ENCODE results near the gene OPA3.

Gene OPA3

DNA sequence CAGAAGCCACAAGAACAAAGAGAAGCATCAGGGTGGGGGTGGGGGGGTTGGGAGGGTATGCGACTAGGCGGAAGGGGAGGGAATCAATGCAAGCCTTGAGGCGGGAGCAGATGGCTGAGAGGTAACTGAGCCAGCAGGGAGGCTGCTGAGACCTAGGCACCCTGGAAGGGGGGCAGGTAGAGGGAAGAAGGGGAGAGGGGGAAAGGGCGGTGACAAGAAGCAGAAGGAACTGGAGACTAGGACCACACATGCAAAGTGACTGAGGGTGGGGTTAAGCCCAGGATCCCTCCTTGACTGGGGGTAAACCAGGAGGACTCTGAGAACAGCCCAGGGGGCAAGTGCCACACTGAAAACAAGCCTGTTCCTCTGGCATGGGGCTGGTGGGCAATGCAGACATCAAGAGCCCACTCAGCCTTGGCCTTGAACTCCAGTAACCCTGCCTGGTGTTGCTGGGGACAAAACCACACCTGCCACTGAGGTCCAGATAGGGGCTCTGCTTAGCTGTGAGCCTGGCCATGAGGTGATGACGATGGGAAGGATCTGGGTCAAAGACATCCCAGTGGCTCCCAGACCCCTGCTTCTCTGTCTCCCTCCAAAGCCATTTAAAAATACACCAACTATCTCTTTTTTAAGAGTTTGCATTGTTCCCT lies 20.3 kb downstream of the OPA3 start:
- Histone ChIP-seq H3K36me3 (ENCODE audit: control insufficient read depth in 1 of 2, insufficient read depth in 2 of 2, low read depth in 1 of 2, low read length in 2 of 2) (no peaks in the 10 kb centered on the region), H3K4ac (ENCODE audit: low read depth in 1 of 2, low read length in 2 of 2) (no peak overlapping the region), H3K27me3 (ENCODE audit: control insufficient read depth in 1 of 2, insufficient read depth in 1 of 2, low read length in 2 of 2) (no peaks in the 10 kb centered on the region), H2AFZ (ENCODE audit: low read depth, low read length) (no peak overlapping the region), H3K9ac (ENCODE audit: low read length) (no peak overlapping the region), H4K91ac (ENCODE audit: low read length) (peak overlapping the region; percentile 58), H2BK5ac (ENCODE audit: low read depth, low read length, poor library complexity, severe bottlenecking) (no peak overlapping the region), H3K14ac (ENCODE audit: low read length in 2 of 2) (no peak overlapping the region), H2BK120ac (ENCODE audit: low read depth, low read length) (no peak overlapping the region), H3K79me1 (replicated peaks; ENCODE audit: low read length, poor library complexity, severe bottlenecking) (peaks cover 21% of the 10 kb centered on the region), H3K4me1 (ENCODE audit: control insufficient read depth, insufficient read depth, low read depth, low read length) (peaks cover 9% of the 10 kb centered on the region), H3K4me3 (ENCODE audit: insufficient read depth in 1 of 2, low read depth in 1 of 2, low read length in 2 of 2) (no peak overlapping the region), H3K27ac (ENCODE audit: low read length, poor library complexity, severe bottlenecking) (no peak overlapping the region), H2AK5ac (ENCODE audit: low read length, severe bottlenecking) (no peak overlapping the region), H4K8ac (ENCODE audit: low read length) (no peak overlapping the region), H2BK12ac (ENCODE audit: low read length in 2 of 2) (no peak overlapping the region), H2BK15ac (ENCODE audit: low read depth, poor library complexity, severe bottlenecking) (no peak overlapping the region), H3K9me3 (ENCODE audit: control insufficient read depth, low read length) (no peaks in the 10 kb centered on the region), H3K23ac (ENCODE audit: low read length in 2 of 2) (peak overlapping the region in 1 of 2 experiments; percentile 18), H3K4me2 (ENCODE audit: low read length, poor library complexity, severe bottlenecking) (no peak overlapping the region), H3K18ac (ENCODE audit: low read depth in 1 of 2, low read length in 2 of 2) (no peak overlapping the region)
- no peak for DNase-seq
- 75% methylated on average over 5 of the region's 5 CpGs for WGBS

DNA sequence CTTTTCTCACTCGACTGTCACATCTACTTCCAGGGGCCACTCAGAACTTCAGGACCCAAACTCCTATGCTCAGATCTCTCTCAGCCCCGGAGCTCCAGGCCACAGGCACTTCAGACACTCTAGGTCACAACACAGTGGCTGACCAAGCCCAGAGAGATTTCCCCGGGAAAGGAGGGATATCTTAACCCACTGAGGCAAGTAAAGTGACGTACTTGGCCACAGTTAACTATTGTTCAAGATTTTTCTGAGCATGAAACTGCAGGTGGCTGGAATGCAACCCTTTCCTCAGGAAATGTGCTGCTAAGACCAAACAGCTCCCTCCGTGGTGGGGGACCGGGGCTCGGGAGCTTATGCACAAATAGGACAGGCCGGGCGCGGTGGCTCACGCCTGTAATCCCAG lies 23.9 kb downstream of the OPA3 start:
- H3K4me3 ChIP-seq (ENCODE audit: insufficient read depth in 1 of 2, low read depth in 1 of 2, low read length in 2 of 2) = no peak overlapping the region
- H4K91ac ChIP-seq (ENCODE audit: low read length) = no peak overlapping the region
- peaks cover 5% of the 10 kb centered on the region for H3K4me1 ChIP-seq (ENCODE audit: control insufficient read depth, insufficient read depth, low read depth, low read length)
- H2BK120ac ChIP-seq (ENCODE audit: low read depth, low read length) = no peak overlapping the region
- H2AK5ac ChIP-seq (ENCODE audit: low read length, severe bottlenecking) = no peak overlapping the region
- H3K36me3 ChIP-seq (ENCODE audit: control insufficient read depth in 1 of 2, insufficient read depth in 2 of 2, low read depth in 1 of 2, low read length in 2 of 2) = peaks cover 3 to 11% of the 10 kb centered on the region in 2 experiments
- DNase-seq = no peak
- no peak overlapping the region for H3K4me2 ChIP-seq (ENCODE audit: low read length, poor library complexity, severe bottlenecking)
- H3K27ac ChIP-seq (ENCODE audit: low read length, poor library complexity, severe bottlenecking) = no peak overlapping the region
- no peak overlapping the region for H3K23ac ChIP-seq (ENCODE audit: low read length in 2 of 2)
- no peaks in the 10 kb centered on the region for H3K9me3 ChIP-seq (ENCODE audit: control insufficient read depth, low read length)
- H2BK15ac ChIP-seq (ENCODE audit: low read depth, poor library complexity, severe bottlenecking) = no peak overlapping the region
- H4K8ac ChIP-seq (ENCODE audit: low read length) = no peak overlapping the region
- H2BK12ac ChIP-seq (ENCODE audit: low read length in 2 of 2) = no peak overlapping the region
- no peak overlapping the region for H2BK5ac ChIP-seq (ENCODE audit: low read depth, low read length, poor library complexity, severe bottlenecking)
- no peak overlapping the region for H3K9ac ChIP-seq (ENCODE audit: low read length)
- WGBS = 93% methylated on average over 11 of the region's 11 CpGs
- no peaks in the 10 kb centered on the region for H3K27me3 ChIP-seq (ENCODE audit: control insufficient read depth in 1 of 2, insufficient read depth in 1 of 2, low read length in 2 of 2)
- H3K18ac ChIP-seq (ENCODE audit: low read depth in 1 of 2, low read length in 2 of 2) = no peak overlapping the region
- no peak overlapping the region for H3K4ac ChIP-seq (ENCODE audit: low read depth in 1 of 2, low read length in 2 of 2)
- no peak overlapping the region for H2AFZ ChIP-seq (ENCODE audit: low read depth, low read length)
- no peak overlapping the region for H3K14ac ChIP-seq (ENCODE audit: low read length in 2 of 2)
- peaks cover 21% of the 10 kb centered on the region for H3K79me1 ChIP-seq (replicated peaks; ENCODE audit: low read length, poor library complexity, severe bottlenecking)

DNA sequence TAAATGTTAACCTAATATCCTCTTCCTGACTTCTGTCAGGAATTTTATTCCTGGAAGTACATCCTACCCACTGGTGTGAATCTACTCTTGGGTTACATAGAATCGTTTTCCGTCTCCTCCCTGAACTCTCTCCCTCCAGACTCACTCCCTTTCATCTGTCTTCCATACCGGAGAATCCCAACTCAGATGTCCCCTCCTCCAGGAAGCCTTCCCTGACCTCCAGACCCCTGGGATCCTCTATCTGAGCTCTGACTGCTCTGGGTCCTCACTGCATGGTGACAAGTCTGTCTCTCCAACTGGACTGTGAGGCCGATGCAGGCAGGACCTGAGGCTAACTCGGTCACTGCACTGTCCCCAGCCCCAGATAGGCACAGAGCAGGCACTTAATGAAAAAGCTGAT lies 24.6 kb downstream of the OPA3 start:
- Histone ChIP-seq H3K9ac (ENCODE audit: low read length) (no peak overlapping the region), H3K36me3 (ENCODE audit: control insufficient read depth in 1 of 2, insufficient read depth in 2 of 2, low read depth in 1 of 2, low read length in 2 of 2) (peaks cover 3 to 11% of the 10 kb centered on the region in 2 experiments), H3K4me3 (ENCODE audit: insufficient read depth in 1 of 2, low read depth in 1 of 2, low read length in 2 of 2) (peak overlapping the region in 1 of 2 experiments; percentile 8), H2BK12ac (ENCODE audit: low read length in 2 of 2) (no peak overlapping the region), H4K8ac (ENCODE audit: low read length) (peak overlapping the region; percentile 48), H4K91ac (ENCODE audit: low read length) (peak overlapping the region; percentile 47), H3K9me3 (ENCODE audit: control insufficient read depth, low read length) (no peaks in the 10 kb centered on the region), H3K4me2 (ENCODE audit: low read length, poor library complexity, severe bottlenecking) (no peak overlapping the region), H3K18ac (ENCODE audit: low read depth in 1 of 2, low read length in 2 of 2) (no peak overlapping the region), H2AFZ (ENCODE audit: low read depth, low read length) (no peak overlapping the region), H3K27ac (ENCODE audit: low read length, poor library complexity, severe bottlenecking) (no peak overlapping the region), H3K27me3 (ENCODE audit: control insufficient read depth in 1 of 2, insufficient read depth in 1 of 2, low read length in 2 of 2) (no peaks in the 10 kb centered on the region), H2BK120ac (ENCODE audit: low read depth, low read length) (no peak overlapping the region), H2BK15ac (ENCODE audit: low read depth, poor library complexity, severe bottlenecking) (no peak overlapping the region), H3K4ac (ENCODE audit: low read depth in 1 of 2, low read length in 2 of 2) (no peak overlapping the region), H3K14ac (ENCODE audit: low read length in 2 of 2) (no peak overlapping the region), H2BK5ac (ENCODE audit: low read depth, low read length, poor library complexity, severe bottlenecking) (no peak overlapping the region), H3K79me1 (replicated peaks; ENCODE audit: low read length, poor library complexity, severe bottlenecking) (peaks cover 19% of the 10 kb centered on the region), H3K4me1 (ENCODE audit: control insufficient read depth, insufficient read depth, low read depth, low read length) (peaks cover 5% of the 10 kb centered on the region), H3K23ac (ENCODE audit: low read length in 2 of 2) (no peak overlapping the region), H2AK5ac (ENCODE audit: low read length, severe bottlenecking) (no peak overlapping the region)
- no peak for DNase-seq
- 89% methylated on average over 5 of the region's 5 CpGs for WGBS

DNA sequence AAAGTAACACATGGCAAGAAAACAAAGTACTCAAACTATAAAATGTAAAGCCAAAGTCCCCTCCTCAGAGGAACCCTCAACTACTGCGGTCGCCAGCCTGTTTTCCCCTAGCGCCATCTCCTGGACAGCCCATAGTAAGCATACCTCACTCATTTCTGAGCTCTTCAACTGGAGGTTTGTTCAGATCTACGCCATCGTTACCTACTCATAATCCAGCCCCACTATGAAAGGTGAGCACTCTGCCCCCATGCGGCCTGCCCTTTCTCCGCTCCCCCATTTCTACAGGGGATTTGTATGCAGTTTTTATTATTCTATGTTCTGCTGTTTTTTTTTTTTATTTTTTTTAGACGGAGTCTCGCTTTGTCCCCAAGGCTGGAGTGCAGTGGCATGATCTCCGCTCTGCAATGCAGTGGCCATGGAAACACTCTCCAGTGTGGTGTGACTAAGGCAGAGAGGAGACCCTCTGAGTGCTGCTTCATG lies 26.2 kb downstream of the OPA3 start:
- H3K27me3 ChIP-seq (ENCODE audit: control insufficient read depth in 1 of 2, insufficient read depth in 1 of 2, low read length in 2 of 2) = no peaks in the 10 kb centered on the region
- H3K23ac ChIP-seq (ENCODE audit: low read length in 2 of 2) = no peak overlapping the region
- H3K14ac ChIP-seq (ENCODE audit: low read length in 2 of 2) = no peak overlapping the region
- no peak overlapping the region for H3K18ac ChIP-seq (ENCODE audit: low read depth in 1 of 2, low read length in 2 of 2)
- H2AFZ ChIP-seq (ENCODE audit: low read depth, low read length) = no peak overlapping the region
- no peak overlapping the region for H2BK5ac ChIP-seq (ENCODE audit: low read depth, low read length, poor library complexity, severe bottlenecking)
- no peak overlapping the region for H2BK12ac ChIP-seq (ENCODE audit: low read length in 2 of 2)
- no peak overlapping the region for H3K27ac ChIP-seq (ENCODE audit: low read length, poor library complexity, severe bottlenecking)
- H4K8ac ChIP-seq (ENCODE audit: low read length) = no peak overlapping the region
- no peak overlapping the region for H3K4ac ChIP-seq (ENCODE audit: low read depth in 1 of 2, low read length in 2 of 2)
- peak overlapping the region; percentile 26 for H3K9ac ChIP-seq (ENCODE audit: low read length)
- WGBS = 63% methylated on average over 6 of the region's 10 CpGs
- peak; percentile 54 for DNase-seq
- H3K4me1 ChIP-seq (ENCODE audit: control insufficient read depth, insufficient read depth, low read depth, low read length) = peaks cover 8% of the 10 kb centered on the region
- H3K9me3 ChIP-seq (ENCODE audit: control insufficient read depth, low read length) = no peaks in the 10 kb centered on the region
- no peak overlapping the region for H3K4me2 ChIP-seq (ENCODE audit: low read length, poor library complexity, severe bottlenecking)
- peaks cover 19% of the 10 kb centered on the region for H3K79me1 ChIP-seq (replicated peaks; ENCODE audit: low read length, poor library complexity, severe bottlenecking)
- peaks cover 3 to 18% of the 10 kb centered on the region in 2 experiments for H3K36me3 ChIP-seq (ENCODE audit: control insufficient read depth in 1 of 2, insufficient read depth in 2 of 2, low read depth in 1 of 2, low read length in 2 of 2)
- H2AK5ac ChIP-seq (ENCODE audit: low read length, severe bottlenecking) = no peak overlapping the region
- H2BK15ac ChIP-seq (ENCODE audit: low read depth, poor library complexity, severe bottlenecking) = no peak overlapping the region
- no peak overlapping the region for H2BK120ac ChIP-seq (ENCODE audit: low read depth, low read length)
- no peak overlapping the region for H3K4me3 ChIP-seq (ENCODE audit: insufficient read depth in 1 of 2, low read depth in 1 of 2, low read length in 2 of 2)
- no peak overlapping the region for H4K91ac ChIP-seq (ENCODE audit: low read length)
